Measurements from ENCODE around the gene WDR27. TPM values are rescaled to one million over a fixed set of nuclear protein-coding genes. Genes with fewer than 3 reads are reported as not detected.

The WDR27 gene
- total and polyA plus RNA-seq, 7 donors = 1.2 to 46.0 (median 20.0) TPM

- H3K27me3 ChIP-seq = no peaks in the 10 kb centered on the region
- no peak overlapping the region for H3K27ac ChIP-seq
- DNase-seq = no peak
- no peaks in the 10 kb centered on the region for H3K9me3 ChIP-seq
- no peaks in the 10 kb centered on the region for H3K36me3 ChIP-seq
- intact Hi-C loops (cut with DNase I) = no loop called here
- H3K4me1 ChIP-seq = no peaks in the 10 kb centered on the region
- 95 to 97% methylated on average over 5 of the region's 5 CpGs for WGBS, 2 donors
- TF ChIP-seq CTCF (IDR thresholded peaks at IDR 0.05) (no peak), POLR2AphosphoS5 (IDR thresholded peaks at IDR 0.05) (no peak), POLR2A (IDR thresholded peaks at IDR 0.05) (no peak), EP300 (IDR thresholded peaks at IDR 0.05) (no peak)
- no peak overlapping the region for H3K4me3 ChIP-seq
These were observed 127.9 kb downstream of the WDR27 start for GRCh38 chr6:169573883-169574282.

DNA sequence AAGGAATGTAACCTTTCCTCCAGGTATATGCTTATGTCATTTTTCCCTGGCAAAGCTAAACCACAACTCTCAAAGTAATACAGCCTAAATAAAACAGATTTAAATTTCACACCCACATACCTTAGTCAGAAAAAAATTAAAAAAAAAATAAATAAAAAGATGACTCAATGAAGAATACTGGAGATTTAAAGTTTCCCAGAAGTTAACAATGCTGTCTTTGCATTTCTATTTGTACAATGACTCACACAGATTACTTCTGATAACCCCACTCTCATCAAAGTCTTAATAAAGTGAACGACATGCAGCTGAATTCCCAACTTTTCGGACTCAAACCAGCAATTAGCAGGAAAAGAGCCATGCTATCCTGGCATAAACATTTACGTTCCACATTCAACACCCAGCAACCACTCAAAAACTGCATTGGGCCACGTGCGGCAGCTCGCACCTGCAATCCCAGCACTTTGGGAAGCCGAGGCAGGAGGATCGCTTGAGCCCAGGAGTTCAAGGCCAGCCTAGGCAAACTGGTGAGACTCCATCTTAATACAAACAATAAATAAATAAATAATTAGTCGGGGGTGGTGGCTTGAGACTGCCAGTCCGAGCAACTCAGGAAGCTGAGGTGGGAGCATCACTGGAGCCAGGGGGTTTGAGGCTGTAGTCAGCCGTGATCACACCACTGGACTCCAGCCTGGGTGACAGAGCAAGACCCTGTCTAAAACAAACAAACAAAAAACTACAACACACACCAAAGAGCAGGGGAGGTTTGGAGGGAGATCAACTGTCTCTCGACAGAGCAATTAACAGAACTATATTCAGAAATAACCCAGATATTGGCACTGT lies 130.5 kb downstream of the WDR27 start:
- intact Hi-C loops (cut with DNase I) = no loop called here
- no peak overlapping the region for H3K4me3 ChIP-seq

GRCh38 chr6:169568314-169569087 lies 133.3 kb downstream of the WDR27 start:
- Histone ChIP-seq H3K4me1 (no peaks in the 10 kb centered on the region), H3K9me3 (no peaks in the 10 kb centered on the region), H3K27ac (no peak overlapping the region), H3K36me3 (no peaks in the 10 kb centered on the region), H3K4me3 (no peak overlapping the region), H3K27me3 (no peaks in the 10 kb centered on the region)
- intact Hi-C loops (cut with DNase I) = no loop called here
- WGBS, 2 donors = 80 to 90% methylated on average over 8 of the region's 8 CpGs
- TF ChIP-seq EP300 (IDR thresholded peaks at IDR 0.05) = no peak
- no peak for TF ChIP-seq POLR2A (IDR thresholded peaks at IDR 0.05)
- TF ChIP-seq POLR2AphosphoS5 (IDR thresholded peaks at IDR 0.05) = no peak
- no peak for TF ChIP-seq CTCF (IDR thresholded peaks at IDR 0.05)
- DNase-seq = no peak

More for the DNA sequence above, 130.5 kb downstream of the WDR27 start:
- Histone ChIP-seq H3K9me3 (no peaks in the 10 kb centered on the region), H3K27me3 (no peaks in the 10 kb centered on the region), H3K4me1 (no peaks in the 10 kb centered on the region), H3K27ac (no peak overlapping the region), H3K36me3 (no peaks in the 10 kb centered on the region)
- WGBS, 2 donors = 83 to 91% methylated on average over 12 of the region's 12 CpGs
- DNase-seq = no peak
- TF ChIP-seq POLR2AphosphoS5 (IDR thresholded peaks at IDR 0.05) (no peak), POLR2A (IDR thresholded peaks at IDR 0.05) (no peak)

DNA sequence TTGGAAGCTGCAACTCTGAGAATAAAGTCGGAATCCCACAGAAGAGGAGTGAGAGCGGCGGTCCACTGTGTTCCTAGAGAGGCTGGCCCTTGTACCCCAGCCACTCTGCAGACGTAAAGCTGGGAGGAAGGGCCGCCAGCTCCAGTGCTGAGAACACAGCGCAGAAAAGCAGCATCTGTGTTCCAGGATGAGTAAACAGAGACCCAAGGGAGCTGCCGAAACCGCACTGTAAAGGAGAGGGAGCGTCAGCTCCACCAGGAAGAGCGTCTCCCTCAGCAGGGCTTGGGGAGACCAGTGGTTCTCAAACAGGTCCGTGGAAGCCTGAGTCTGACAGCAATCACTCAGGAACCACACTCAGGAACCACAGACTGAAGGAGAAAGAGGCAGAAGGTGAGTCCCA lies 134.0 kb downstream of the WDR27 start:
- WGBS, 2 donors = 91 to 94% methylated on average over 11 of the region's 11 CpGs
- Histone ChIP-seq H3K27me3 (no peaks in the 10 kb centered on the region), H3K27ac (no peak overlapping the region), H3K9me3 (no peaks in the 10 kb centered on the region), H3K36me3 (no peaks in the 10 kb centered on the region), H3K4me1 (no peaks in the 10 kb centered on the region), H3K4me3 (no peak overlapping the region)
- intact Hi-C loops (cut with DNase I) = no loop called here
- no peak for DNase-seq
- TF ChIP-seq EP300 (IDR thresholded peaks at IDR 0.05) (no peak), POLR2AphosphoS5 (IDR thresholded peaks at IDR 0.05) (no peak), CTCF (IDR thresholded peaks at IDR 0.05) (no peak), POLR2A (IDR thresholded peaks at IDR 0.05) (no peak)

Measured in sigmoid colon (tissue), 7 donors.